ENCODE data around the gene ING5.

Gene ING5

DNA sequence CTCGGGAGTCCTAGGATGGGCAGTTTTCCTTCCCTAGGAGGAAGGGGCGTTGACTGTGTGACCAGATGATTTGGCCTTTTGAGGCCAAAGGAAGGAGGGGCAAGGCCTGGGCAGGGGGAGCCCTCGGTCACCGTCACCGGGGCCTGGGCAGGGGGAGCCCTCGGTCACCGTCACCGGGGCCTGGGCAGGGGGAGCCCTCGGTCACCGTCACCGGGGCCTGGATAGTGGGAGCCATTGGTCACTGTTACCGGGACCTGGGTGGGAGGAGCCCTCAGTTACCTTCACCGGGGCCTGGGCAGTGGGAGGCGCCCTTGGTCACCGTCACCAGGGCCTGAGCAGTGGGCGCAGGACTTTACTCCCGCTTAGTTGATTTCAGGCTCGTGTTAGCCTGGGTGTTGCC is 49.9 kb downstream of the ING5 start:
- Histone ChIP-seq H3K4me1 (ENCODE audit: low read depth, poor library complexity, severe bottlenecking) (no peaks in the 10 kb centered on the region), H3K27me3 (ENCODE audit: insufficient read depth, low read depth) (no peaks in the 10 kb centered on the region), H4K20me1 (ENCODE audit: insufficient read depth) (no peaks in the 10 kb centered on the region), H3K4me2 (no peak overlapping the region), H3K9ac (no peak overlapping the region), H3K36me3 (ENCODE audit: insufficient read depth) (no peaks in the 10 kb centered on the region), H3K79me2 (ENCODE audit: insufficient read depth, low read depth) (no peaks in the 10 kb centered on the region), H2AFZ (ENCODE audit: low read depth) (no peak overlapping the region), H3K27ac (no peak overlapping the region), H3K4me3 (IDR thresholded peaks at IDR 0.05; ENCODE audit: insufficient read depth, low read depth, low read length) (no peak overlapping the region)
- TF ChIP-seq, protein P1, sequence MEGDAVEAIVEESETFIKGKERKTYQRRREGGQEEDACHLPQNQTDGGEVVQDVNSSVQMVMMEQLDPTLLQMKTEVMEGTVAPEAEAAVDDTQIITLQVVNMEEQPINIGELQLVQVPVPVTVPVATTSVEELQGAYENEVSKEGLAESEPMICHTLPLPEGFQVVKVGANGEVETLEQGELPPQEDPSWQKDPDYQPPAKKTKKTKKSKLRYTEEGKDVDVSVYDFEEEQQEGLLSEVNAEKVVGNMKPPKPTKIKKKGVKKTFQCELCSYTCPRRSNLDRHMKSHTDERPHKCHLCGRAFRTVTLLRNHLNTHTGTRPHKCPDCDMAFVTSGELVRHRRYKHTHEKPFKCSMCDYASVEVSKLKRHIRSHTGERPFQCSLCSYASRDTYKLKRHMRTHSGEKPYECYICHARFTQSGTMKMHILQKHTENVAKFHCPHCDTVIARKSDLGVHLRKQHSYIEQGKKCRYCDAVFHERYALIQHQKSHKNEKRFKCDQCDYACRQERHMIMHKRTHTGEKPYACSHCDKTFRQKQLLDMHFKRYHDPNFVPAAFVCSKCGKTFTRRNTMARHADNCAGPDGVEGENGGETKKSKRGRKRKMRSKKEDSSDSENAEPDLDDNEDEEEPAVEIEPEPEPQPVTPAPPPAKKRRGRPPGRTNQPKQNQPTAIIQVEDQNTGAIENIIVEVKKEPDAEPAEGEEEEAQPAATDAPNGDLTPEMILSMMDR (conservative IDR thresholded peaks at IDR 0.05; ENCODE audit: low read depth, low read length) = no peak

DNA sequence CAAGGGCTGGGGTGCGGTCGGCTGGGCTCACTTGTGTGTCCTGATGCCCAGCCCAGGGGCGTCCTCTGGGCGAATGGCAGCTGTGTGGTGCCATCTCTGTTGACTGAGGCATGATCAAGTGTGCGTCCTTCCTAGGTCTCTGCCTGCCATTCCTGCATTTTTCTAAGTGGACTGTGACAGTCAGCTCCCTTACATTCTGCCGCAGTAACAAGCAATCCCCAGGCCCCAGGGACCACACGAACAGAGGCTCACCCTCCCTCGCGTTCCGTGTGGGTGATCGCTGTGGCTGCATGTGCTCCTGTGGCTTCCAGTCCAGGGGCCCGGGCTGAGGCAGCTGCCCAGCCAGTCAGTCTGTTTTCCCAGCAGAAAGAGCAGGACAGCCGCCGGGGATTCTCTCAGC is 50.4 kb downstream of the ING5 start:
- Histone ChIP-seq H3K4me2 (no peak overlapping the region), H2AFZ (ENCODE audit: low read depth) (no peak overlapping the region), H3K9ac (no peak overlapping the region), H4K20me1 (ENCODE audit: insufficient read depth) (no peaks in the 10 kb centered on the region), H3K36me3 (ENCODE audit: insufficient read depth) (no peaks in the 10 kb centered on the region), H3K79me2 (ENCODE audit: insufficient read depth, low read depth) (no peaks in the 10 kb centered on the region), H3K27me3 (ENCODE audit: insufficient read depth, low read depth) (no peaks in the 10 kb centered on the region), H3K27ac (no peak overlapping the region), H3K4me1 (ENCODE audit: low read depth, poor library complexity, severe bottlenecking) (no peaks in the 10 kb centered on the region), H3K4me3 (IDR thresholded peaks at IDR 0.05; ENCODE audit: insufficient read depth, low read depth, low read length) (no peak overlapping the region)
- TF ChIP-seq, protein P1 (conservative IDR thresholded peaks at IDR 0.05; ENCODE audit: low read depth, low read length) = no peak

DNA sequence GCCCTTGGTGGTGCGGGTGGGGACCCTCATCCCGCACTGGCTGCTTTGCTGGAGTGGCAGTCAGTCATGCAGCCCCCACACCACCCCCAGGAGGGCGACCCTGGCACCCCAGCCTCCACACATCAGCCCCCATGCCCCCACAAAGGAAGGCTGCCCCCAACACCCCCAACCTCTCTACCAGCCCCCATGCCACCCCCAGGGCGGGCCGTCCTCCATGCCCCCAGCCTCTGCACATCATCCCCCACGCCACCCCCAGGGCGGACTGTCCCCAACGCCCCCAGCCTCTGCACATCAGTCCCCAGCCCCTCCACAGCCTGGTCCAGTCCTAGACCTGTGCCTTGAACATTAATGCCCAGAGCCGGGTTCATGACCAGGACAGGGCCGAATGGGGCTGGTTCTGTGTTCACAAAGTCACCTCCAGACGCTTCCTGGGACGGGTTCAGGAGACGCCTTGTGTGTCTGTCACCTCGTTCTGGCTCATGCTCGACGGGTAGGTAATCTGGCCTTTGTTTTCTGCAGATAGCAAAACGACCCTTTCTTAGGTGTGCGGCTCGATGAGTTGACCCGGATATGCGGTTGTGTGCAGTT is 50.9 kb downstream of the ING5 start:
- Histone ChIP-seq H3K27me3 (ENCODE audit: insufficient read depth, low read depth) (no peaks in the 10 kb centered on the region), H2AFZ (ENCODE audit: low read depth) (no peak overlapping the region), H3K9ac (no peak overlapping the region), H3K27ac (no peak overlapping the region), H3K36me3 (ENCODE audit: insufficient read depth) (no peaks in the 10 kb centered on the region), H3K4me3 (IDR thresholded peaks at IDR 0.05; ENCODE audit: insufficient read depth, low read depth, low read length) (no peak overlapping the region), H3K4me2 (no peak overlapping the region), H3K4me1 (ENCODE audit: low read depth, poor library complexity, severe bottlenecking) (no peaks in the 10 kb centered on the region), H4K20me1 (ENCODE audit: insufficient read depth) (no peaks in the 10 kb centered on the region), H3K79me2 (ENCODE audit: insufficient read depth, low read depth) (no peaks in the 10 kb centered on the region)
- TF ChIP-seq, protein P1 (conservative IDR thresholded peaks at IDR 0.05; ENCODE audit: low read depth, low read length) = no peak

DNA sequence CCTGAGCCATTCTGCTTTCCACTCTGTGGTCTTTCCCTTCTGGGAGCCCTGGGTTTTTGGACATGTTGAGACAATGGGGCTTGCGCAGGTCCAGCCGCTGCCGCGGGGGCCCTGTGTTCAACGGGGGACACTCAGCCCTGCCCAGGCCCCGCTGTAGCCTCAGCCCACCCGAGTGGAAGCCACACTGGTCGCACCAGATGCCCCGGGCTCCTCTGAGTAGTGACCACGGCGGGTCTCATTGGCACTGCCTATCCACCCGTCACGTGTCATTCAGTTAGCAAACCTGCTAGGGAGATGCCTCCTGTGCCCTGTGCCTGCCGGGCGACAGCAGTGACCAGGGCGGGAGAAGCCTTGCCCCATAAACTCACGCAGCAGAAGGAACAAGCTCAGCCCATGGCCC is 51.7 kb downstream of the ING5 start:
- TF ChIP-seq, protein P1 (conservative IDR thresholded peaks at IDR 0.05; ENCODE audit: low read depth, low read length) = no peak
- no peak overlapping the region for H3K27ac ChIP-seq
- no peaks in the 10 kb centered on the region for H3K4me1 ChIP-seq (ENCODE audit: low read depth, poor library complexity, severe bottlenecking)
- no peaks in the 10 kb centered on the region for H3K36me3 ChIP-seq (ENCODE audit: insufficient read depth)
- H3K9ac ChIP-seq = no peak overlapping the region
- no peak overlapping the region for H3K4me2 ChIP-seq
- no peak overlapping the region for H3K4me3 ChIP-seq (IDR thresholded peaks at IDR 0.05; ENCODE audit: insufficient read depth, low read depth, low read length)
- H2AFZ ChIP-seq (ENCODE audit: low read depth) = no peak overlapping the region
- H3K79me2 ChIP-seq (ENCODE audit: insufficient read depth, low read depth) = no peaks in the 10 kb centered on the region
- H3K27me3 ChIP-seq (ENCODE audit: insufficient read depth, low read depth) = no peaks in the 10 kb centered on the region
- no peaks in the 10 kb centered on the region for H4K20me1 ChIP-seq (ENCODE audit: insufficient read depth)
